Measurements from ENCODE around the gene SLC16A4.

GRCh38 chr1:110418729-110419128 is 27.9 kb upstream of the SLC16A4 start:
- TF ChIP-seq CTCF (IDR thresholded peaks at IDR 0.05) (no peak), POLR2A (IDR thresholded peaks at IDR 0.05) (no peak), EP300 (IDR thresholded peaks at IDR 0.05) (no peak), POLR2AphosphoS5 (IDR thresholded peaks at IDR 0.05) (no peak)

Data from gastroesophageal sphincter (tissue), 3 donors.